HFFc6 (cell line): ENCODE measurements around the gene PHTF2. TPM values are rescaled to one million over a fixed set of nuclear protein-coding genes. Genes with fewer than 3 reads are reported as not detected.
A peak's percentile ranks its signal among the peaks of the same experiment; 100 is the strongest.

ENCODE experiments used
- DNase-seq: peaks from one replicate; pipeline ENCODE4 v3.0.0-alpha.2; 2018
- H3K27ac Mint-ChIP-seq: 2 replicates; pipeline ENCODE4 v1.8.0; 2020; ENCODE audit warnings: mild to moderate bottlenecking, mixed read lengths
- H3K27me3 Mint-ChIP-seq: 2 replicates; pipeline ENCODE4 v1.8.0; 2021; ENCODE audit warnings: mild to moderate bottlenecking, moderate library complexity, mixed read lengths; ENCODE audit not compliant: insufficient read depth
- H3K36me3 Mint-ChIP-seq: 2 replicates; pipeline ENCODE4 v1.8.0; 2021; ENCODE audit warnings: low read depth, mixed read lengths
- H3K4me1 Mint-ChIP-seq: 2 replicates; pipeline ENCODE4 v1.8.0; 2020; ENCODE audit warnings: low read depth, mixed read lengths
- H3K4me3 Mint-ChIP-seq: 2 replicates; pipeline ENCODE4 v1.8.0; 2020; ENCODE audit warnings: mild to moderate bottlenecking, moderate library complexity, mixed read lengths
- H3K9me3 Mint-ChIP-seq: 2 replicates; pipeline ENCODE4 v1.8.0; 2020; ENCODE audit warnings: mild to moderate bottlenecking, mixed read lengths
- total RNA-seq, 6 experiments: library from RNA; stranded (reverse); fragmentation: NEBNext Ultra II Directional; extraction: Animal tissue kit (Norgen Biotek cat#: 25700); gene quantifications; 2 replicates in 1 of 6; 3 replicates in 5 of 6; pipeline ENCODE4 v1.2.3, GENCODE V29; 2021
- TF ChIP-seq, protein P1 (sequence below): fragments of 200-600 bp; sonication (generic); IDR thresholded peaks from 2 replicates; pipeline ENCODE4 v1.5.0; 2021; ENCODE audit warnings: antibody characterized with exemption, mild to moderate bottlenecking

PHTF2 gene
- total RNA-seq, 6 experiments from 2014 or later = 59.8 to 83.2 (median 71.9) TPM

DNA sequence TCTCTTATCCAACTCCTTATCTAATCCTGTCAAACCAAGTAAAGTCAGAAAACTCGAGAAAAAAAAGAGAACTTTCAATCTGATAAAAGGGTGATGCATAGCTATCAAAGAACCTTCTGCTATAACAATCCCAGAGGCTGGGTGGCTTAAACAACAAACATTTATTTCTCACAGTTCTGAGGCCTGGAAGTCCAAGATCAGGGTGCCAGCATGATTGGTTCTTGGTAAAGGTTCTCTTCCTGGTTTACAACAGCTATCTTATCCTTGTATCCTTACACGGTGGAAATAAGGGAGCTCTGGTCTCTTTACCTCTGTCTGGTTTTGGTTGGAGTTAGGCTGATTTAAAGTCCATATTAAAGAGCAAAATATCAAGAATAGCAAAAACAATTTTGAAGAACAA, 131.9 kb downstream of the PHTF2 start:
- TF ChIP-seq, protein P1, sequence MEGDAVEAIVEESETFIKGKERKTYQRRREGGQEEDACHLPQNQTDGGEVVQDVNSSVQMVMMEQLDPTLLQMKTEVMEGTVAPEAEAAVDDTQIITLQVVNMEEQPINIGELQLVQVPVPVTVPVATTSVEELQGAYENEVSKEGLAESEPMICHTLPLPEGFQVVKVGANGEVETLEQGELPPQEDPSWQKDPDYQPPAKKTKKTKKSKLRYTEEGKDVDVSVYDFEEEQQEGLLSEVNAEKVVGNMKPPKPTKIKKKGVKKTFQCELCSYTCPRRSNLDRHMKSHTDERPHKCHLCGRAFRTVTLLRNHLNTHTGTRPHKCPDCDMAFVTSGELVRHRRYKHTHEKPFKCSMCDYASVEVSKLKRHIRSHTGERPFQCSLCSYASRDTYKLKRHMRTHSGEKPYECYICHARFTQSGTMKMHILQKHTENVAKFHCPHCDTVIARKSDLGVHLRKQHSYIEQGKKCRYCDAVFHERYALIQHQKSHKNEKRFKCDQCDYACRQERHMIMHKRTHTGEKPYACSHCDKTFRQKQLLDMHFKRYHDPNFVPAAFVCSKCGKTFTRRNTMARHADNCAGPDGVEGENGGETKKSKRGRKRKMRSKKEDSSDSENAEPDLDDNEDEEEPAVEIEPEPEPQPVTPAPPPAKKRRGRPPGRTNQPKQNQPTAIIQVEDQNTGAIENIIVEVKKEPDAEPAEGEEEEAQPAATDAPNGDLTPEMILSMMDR = no peak
- H3K9me3 Mint-ChIP-seq = no peaks in the 10 kb centered on the region
- peaks cover 44% of the 10 kb centered on the region for H3K4me1 Mint-ChIP-seq
- peaks cover 2% of the 10 kb centered on the region; the same call in 1 of the 2 replicates for H3K27me3 Mint-ChIP-seq
- no peak overlapping the region for H3K4me3 Mint-ChIP-seq
- H3K27ac Mint-ChIP-seq = no peak overlapping the region
- DNase-seq = no peak
- peaks cover 20% of the 10 kb centered on the region for H3K36me3 Mint-ChIP-seq

DNA sequence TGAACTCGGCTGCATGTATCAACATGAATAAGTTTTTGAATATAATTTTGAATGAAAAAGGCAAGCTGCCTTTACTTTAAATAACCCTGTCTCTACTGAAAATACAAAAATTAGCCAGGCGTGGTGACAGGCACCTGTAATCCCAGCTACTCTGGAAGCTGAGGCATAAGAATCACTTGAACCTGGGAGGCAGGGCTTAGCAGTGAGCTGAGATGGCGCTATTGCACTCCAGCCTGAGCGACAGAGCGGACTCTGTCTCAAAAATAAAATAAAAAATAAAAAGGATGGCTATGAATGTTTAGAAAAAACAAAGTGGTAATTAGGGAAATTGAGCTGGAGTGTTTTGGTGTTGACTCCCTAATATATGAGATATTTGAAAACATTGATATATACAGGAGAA, 133.3 kb downstream of the PHTF2 start:
- TF ChIP-seq, protein P1 = peak; percentile 18; the same call in 1 of the 2 replicates
- Mint-ChIP-seq H3K4me1 (peaks cover 50% of the 10 kb centered on the region), H3K27me3 (peaks cover 2% of the 10 kb centered on the region), H3K4me3 (peak overlapping the region; percentile 8; the same call in 1 of the 2 replicates), H3K36me3 (peaks cover 20% of the 10 kb centered on the region), H3K9me3 (no peaks in the 10 kb centered on the region), H3K27ac (peak overlapping the region; percentile 58)
- DNase-seq = no peak

- Mint-ChIP-seq H3K4me1 (peaks cover 40% of the 10 kb centered on the region), H3K9me3 (no peaks in the 10 kb centered on the region), H3K4me3 (no peak overlapping the region; the same call in 1 of the 2 replicates), H3K36me3 (peaks cover 20% of the 10 kb centered on the region), H3K27me3 (peaks cover 2% of the 10 kb centered on the region), H3K27ac (peak overlapping the region; percentile 68)
- TF ChIP-seq, protein P1 = no peak
- peak; percentile 64 for DNase-seq
Observed at GRCh38 chr7:77933394-77933793, 134.8 kb downstream of the PHTF2 start.

DNA sequence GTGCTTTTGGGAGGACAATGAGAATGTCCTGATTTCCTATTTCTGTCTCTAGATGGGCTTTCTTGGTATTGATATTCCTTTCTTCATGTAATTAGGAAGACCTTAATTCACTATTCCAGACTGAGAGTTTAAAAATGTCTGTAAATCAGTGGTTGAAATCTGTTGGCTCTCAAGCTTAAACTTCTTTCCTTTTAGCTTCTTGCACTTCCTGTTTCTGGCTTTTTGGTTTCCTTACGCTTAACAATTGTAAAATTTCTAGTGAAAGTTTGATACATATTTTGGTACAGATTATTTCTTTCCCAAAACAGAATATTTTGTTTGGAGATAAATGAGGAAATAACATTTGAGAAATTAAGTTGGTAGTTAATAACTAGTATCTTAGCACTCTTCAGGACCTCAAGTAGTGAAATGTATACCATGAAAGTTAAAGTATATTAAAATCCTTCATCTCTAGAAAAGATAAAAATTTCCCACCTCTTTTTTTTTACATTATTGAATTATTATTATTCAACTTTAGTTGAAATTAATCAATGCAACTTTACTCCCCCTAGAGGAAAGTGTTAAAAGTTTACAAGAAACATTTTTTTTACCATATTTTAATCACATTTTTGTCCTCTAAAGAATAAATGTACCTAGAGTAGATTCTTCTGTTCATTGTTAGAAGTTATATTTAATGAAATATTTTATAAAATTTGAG, 137.2 kb downstream of the PHTF2 start:
- TF ChIP-seq, protein P1 = peak; percentile 83
- Mint-ChIP-seq H3K4me3 (no peak overlapping the region), H3K27ac (no peak overlapping the region; the same call in 1 of the 2 replicates), H3K4me1 (peaks cover 29% of the 10 kb centered on the region), H3K27me3 (peaks cover 2% of the 10 kb centered on the region), H3K36me3 (peaks cover 10% of the 10 kb centered on the region), H3K9me3 (no peaks in the 10 kb centered on the region)
- no peak for DNase-seq

- DNase-seq = peak; percentile 27
- no peak overlapping the region for H3K27ac Mint-ChIP-seq
- H3K9me3 Mint-ChIP-seq = no peaks in the 10 kb centered on the region
- H3K36me3 Mint-ChIP-seq = peaks cover 5% of the 10 kb centered on the region; the same call in 1 of the 2 replicates
- no peak overlapping the region for H3K4me3 Mint-ChIP-seq
- H3K4me1 Mint-ChIP-seq = peaks cover 4% of the 10 kb centered on the region
- no peaks in the 10 kb centered on the region; the same call in 1 of the 2 replicates for H3K27me3 Mint-ChIP-seq
- TF ChIP-seq, protein P1 = peak; percentile 82
Observed at GRCh38 chr7:77940647-77941046, 142.1 kb downstream of the PHTF2 start.
